GM12874 (cell line): ENCODE measurements around the gene C17orf100.

Source experiments
- TF ChIP-seq, protein P1 (sequence below): IDR thresholded peaks from 2 replicates; pipeline ENCODE4 v1.5.1; 2011; ENCODE audit warnings: low read depth, mild to moderate bottlenecking, control low read depth, low read length, moderate library complexity; ENCODE audit not compliant: insufficient read depth

Gene C17orf100

DNA sequence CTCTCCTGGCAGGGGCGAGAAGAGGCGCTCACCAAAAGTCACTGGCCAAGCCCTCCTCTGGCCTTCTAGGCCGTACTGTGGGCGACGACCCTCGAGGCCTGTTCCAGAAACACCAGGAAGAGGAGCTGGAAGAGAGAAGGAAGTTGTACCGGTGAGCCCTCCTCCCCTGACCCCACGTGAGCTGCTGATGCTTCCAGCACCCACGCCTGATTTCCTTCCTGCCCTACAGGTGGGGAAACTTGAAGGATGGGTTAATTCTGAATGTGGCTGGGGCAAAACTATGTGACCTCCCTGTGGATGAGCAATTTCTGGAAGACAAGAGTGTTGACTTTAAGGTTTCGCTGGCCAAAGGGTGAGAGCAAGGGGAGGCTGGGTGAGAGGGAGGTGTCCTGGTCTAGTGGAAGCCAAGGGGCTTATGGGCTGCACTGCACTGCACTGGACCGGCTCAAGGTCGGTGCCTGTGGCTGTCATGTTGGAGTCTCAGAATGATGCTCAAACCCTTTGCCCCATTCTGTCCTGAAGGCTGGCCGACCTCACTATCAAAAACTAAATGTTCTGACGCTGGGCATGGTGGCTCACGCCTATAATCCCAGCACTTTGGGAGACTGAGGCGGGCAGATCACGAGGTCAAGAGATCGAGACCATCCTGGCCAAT, 6.2 kb downstream of the C17orf100 start:
- TF ChIP-seq, protein P1, sequence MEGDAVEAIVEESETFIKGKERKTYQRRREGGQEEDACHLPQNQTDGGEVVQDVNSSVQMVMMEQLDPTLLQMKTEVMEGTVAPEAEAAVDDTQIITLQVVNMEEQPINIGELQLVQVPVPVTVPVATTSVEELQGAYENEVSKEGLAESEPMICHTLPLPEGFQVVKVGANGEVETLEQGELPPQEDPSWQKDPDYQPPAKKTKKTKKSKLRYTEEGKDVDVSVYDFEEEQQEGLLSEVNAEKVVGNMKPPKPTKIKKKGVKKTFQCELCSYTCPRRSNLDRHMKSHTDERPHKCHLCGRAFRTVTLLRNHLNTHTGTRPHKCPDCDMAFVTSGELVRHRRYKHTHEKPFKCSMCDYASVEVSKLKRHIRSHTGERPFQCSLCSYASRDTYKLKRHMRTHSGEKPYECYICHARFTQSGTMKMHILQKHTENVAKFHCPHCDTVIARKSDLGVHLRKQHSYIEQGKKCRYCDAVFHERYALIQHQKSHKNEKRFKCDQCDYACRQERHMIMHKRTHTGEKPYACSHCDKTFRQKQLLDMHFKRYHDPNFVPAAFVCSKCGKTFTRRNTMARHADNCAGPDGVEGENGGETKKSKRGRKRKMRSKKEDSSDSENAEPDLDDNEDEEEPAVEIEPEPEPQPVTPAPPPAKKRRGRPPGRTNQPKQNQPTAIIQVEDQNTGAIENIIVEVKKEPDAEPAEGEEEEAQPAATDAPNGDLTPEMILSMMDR = no peak

DNA sequence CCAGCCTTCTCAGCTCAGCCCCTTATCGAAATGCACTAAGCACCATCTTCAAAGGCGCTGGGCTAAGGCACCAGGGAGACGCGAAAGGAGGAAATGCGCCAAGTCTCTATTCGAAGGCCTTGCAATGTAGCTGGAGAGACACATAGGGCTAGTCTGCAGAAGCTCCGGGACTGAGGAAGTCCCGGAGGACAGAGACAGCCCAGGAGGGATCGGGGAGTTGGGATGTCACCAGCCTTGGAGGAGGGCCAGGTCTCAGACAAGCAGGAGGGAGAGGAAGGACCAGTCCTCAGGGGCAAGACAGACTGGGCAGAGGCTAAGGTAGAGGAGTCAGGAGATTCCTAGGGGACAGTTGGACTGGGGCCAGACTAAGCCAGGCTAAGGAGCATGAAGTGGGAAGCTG, 8.5 kb downstream of the C17orf100 start:
- TF ChIP-seq, protein P1 = no peak

DNA sequence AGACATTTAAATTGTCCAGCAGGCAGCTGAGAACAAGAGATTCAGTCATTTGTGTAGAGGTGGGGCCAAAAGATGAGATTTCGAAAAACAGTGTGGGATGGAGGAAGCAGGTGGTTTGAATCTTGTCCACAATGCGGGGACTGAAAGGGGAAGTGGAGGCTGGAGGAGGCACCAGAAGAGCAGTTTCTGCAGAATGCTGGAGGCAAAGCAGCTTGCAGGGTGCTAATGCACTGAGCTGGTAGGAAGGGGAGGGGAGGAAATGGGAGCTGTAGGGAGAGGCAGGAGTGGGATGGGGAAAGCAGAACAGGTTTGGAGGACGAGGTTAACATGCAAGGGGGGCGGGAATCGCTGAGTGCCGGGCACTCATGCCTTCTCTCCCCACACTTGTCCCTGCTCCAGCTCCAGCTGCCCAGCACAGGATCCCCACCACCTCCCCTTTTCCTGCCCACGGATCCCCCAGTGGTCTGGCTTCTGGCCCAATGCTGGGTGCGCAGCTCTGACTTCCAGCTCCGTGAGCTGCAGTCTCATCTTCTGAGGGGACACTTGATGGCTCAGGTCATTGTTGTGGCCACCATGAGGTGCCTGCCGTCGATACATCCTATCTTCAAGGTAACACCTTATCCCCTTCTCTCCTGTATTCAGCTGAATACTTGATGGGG, 9.4 kb downstream of the C17orf100 start:
- TF ChIP-seq, protein P1 = no peak

DNA sequence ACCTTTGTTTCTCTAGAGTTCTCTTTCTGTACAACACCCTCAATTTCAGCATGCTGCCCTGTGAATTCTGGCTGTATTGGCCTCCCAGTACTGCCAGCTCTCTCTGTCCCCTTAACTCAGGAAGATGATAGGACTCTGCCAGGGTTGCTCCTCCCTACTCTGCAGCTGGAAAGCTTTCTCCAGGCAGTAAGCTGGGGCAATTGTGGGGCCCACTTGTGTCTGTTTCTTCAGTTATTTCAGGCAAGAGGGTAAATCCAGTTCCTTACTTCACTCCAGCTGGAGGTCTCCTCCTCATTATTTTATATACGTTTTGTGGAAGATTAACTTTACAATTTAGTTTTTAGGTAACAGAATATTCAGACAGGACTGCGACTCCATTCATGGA, 9.9 kb downstream of the C17orf100 start:
- TF ChIP-seq, protein P1 = no peak

- TF ChIP-seq, protein P1 = peak; percentile 86
Measured at GRCh38 chr17:6666077-6666521, 14.5 kb downstream of the C17orf100 start.

DNA sequence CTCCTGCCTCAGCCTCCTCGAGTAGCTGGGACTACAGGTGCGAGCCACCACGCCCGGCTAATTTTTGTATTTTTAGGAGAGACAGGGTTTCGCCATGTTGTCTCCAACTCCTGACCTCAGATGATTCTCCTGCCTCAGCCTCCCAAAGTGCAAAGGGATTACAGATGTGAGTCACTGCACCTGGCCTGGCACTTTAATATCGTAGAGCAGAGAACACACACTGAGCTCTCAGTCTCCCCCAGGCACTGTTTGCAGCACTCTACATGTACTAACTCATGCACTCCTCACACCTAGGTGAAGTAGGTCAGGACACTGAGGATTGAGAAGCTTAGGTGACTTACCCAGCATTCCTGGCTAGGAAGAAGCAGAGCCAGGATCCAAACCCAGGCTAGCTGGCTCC, 15.0 kb downstream of the C17orf100 start:
- TF ChIP-seq, protein P1 = no peak

DNA sequence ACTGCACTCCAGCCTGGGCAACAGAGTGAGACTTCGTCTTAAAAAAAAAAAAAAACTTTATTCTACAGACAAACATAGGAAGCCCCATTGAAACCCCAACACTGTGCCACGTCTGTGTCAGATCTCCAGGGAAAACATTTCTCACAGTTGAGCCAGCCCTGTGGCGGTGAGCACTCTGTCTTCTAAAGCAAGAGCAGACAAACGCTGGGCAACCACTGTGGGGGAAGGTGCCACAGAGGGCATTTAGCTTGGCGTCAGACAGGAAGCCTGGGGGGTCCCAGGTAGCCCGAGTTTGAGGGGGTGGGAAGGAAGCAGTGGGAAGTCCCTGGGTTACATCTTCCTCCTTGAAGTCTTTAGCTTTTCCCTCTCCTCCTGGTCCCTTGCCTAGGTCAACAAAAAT, 16.0 kb downstream of the C17orf100 start:
- TF ChIP-seq, protein P1 = no peak
